KOPT-K1 (cell line): ENCODE results near the gene TTC31.
"Not testable (repeated sequence)": the region's sequence is repeated elsewhere in the genome, so short reads cannot be mapped to it uniquely, and the experiment has no call there.

Experiments used
- H3K27ac ChIP-seq: fragments of 200-600 bp; sonication (generic); 2 replicates; pipeline ENCODE4 v1.5.1; 2016; ENCODE audit warnings: antibody characterized with exemption, mild to moderate bottlenecking, low read depth, low read length; ENCODE audit not compliant: poor library complexity, severe bottlenecking
- H3K36me3 ChIP-seq: fragments of 200-600 bp; sonication (generic); 2 replicates; pipeline ENCODE4 v1.5.1; 2017; ENCODE audit warnings: antibody characterized with exemption, mild to moderate bottlenecking, low read length, moderate library complexity; ENCODE audit not compliant: insufficient read depth
- H3K9me3 ChIP-seq: fragments of 200-600 bp; sonication (generic); 2 replicates; pipeline ENCODE4 v1.5.1; 2017; ENCODE audit warnings: antibody characterized with exemption, low read length, mild to moderate bottlenecking; ENCODE audit not compliant: insufficient read depth, poor library complexity, severe bottlenecking

Gene TTC31

DNA sequence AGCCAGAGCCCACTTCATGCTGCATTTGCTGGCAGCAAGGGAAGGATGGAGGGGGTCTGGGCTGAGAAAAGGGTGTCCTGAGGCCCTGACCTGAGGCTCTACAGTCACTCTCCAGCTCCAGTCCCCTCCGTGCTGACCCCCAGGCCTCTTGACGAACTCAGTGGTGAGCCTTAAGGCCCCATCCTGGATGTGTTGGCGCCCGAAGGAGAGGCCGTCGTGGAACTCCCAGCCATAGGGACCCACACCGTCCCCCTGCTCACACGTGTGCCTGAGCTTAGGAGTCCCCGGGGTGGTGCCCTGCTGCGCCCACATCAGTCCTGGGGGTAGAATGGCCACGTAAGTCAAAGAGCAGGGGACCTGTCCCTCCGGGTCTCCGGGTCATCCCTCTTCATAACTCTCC, 18.5 kb upstream of the TTC31 start:
- peaks cover 30% of the 10 kb centered on the region for H3K36me3 ChIP-seq
- H3K27ac ChIP-seq, result peak overlapping the region; percentile 76
- H3K9me3 ChIP-seq, result no peaks in the 10 kb centered on the region

- not testable (repeated sequence) for H3K27ac ChIP-seq, H3K9me3 ChIP-seq
- peaks cover 17% of the 10 kb centered on the region for H3K36me3 ChIP-seq
These were observed 12.1 kb upstream of the TTC31 start for GRCh38 chr2:74470742-74471141.

DNA sequence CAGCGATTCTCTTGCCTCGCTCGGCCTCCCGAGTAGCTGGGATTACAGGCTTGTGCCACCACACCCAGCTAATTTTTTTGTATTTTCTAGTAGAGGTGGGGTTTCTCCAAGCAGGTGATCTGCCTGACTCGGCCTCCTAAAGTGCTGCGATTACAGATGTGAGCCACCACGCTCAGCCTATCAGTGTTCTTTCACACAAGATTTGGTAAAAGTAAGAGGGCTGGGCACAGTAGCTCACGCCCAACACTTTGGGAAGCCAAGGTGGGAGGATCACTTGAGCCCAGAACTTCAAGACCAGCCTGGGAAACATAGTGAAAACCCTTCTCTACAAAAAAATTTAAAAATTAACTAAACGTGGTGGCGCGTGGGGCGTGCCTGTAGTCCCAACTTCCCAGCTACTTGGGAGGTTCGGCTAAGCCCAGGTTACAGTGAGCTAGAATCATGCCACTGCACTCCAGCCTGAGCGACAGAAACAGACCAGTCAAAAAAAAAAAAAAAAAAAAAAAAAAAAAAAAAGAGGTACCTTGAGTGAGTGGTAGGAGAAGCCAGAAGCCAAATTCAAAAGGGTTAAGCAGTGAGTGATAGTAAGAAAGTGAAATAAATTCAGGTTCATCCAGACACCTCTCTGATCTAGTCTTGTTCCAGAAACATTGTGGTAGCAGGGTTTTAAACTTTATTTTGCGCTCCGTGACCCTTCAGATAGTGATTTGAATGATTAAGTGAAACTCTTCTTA, 11.4 kb upstream of the TTC31 start:
- H3K9me3 ChIP-seq, result no peaks in the 10 kb centered on the region
- H3K27ac ChIP-seq, result peak overlapping the region; percentile 75
- H3K36me3 ChIP-seq, result peaks cover 24% of the 10 kb centered on the region

GRCh38 chr2:74472086-74472944, 10.6 kb upstream of the TTC31 start, which contains the start of gene MRPL53:
TSS of gene MRPL53 (minus strand) at chr2:74472680. CDS start at chr2:74472660, 20 bp downstream.
- Histone ChIP-seq H3K36me3 (peaks cover 31% of the 10 kb centered on the region), H3K27ac (peak within 1 kb of the TSS; percentile 75), H3K9me3 (no peaks in the 10 kb centered on the region)

GRCh38 chr2:74472945-74473258, 10.0 kb upstream of the TTC31 start:
- Histone ChIP-seq H3K9me3 (no peaks in the 10 kb centered on the region), H3K36me3 (peaks cover 37% of the 10 kb centered on the region), H3K27ac (peak overlapping the region; percentile 75)

DNA sequence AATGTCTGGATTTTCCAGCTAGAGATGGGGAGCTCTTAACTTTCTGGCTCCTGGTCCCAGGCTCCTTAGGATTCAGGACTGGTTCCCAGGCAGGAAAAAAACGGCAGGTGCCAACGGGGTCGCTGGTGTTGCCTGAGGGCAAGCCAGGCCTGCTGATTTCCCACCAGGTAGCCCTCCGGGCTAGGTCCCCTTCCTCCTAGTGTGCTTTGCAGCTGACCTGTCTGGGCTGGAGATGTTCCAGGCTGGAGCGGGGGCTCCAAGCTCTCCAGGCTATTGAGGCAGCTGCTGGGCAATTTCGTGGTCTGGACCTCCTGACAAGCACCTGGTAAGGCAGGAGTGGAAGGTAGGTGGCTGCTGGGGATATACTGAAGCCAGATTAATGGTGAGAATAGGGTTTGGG, 8.4 kb upstream of the TTC31 start:
- Histone ChIP-seq H3K36me3 (peaks cover 46% of the 10 kb centered on the region), H3K9me3 (no peaks in the 10 kb centered on the region), H3K27ac (no peak overlapping the region)

DNA sequence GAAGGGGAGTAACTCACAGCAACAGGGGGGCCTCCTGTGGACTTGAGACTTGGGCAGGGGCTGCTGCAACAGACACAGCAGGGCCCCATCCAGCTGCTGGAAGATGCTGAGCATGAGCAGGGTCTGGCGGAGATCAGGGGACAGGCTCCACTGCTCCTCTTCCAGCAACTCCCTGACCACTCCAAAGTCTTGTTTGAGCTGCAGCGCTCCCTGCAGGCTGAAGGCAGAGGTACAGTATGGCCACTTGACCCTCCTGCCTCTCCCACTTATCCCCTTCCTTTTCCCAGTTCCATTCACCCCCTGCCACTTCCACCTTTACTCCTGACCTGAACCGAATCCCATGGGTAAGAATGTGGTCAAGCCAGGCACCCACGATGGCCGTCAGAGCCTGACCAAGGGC, 8.0 kb upstream of the TTC31 start:
- H3K36me3 ChIP-seq, result peaks cover 50% of the 10 kb centered on the region
- H3K27ac ChIP-seq, result no peak overlapping the region
- no peaks in the 10 kb centered on the region for H3K9me3 ChIP-seq

- Histone ChIP-seq H3K36me3 (peaks cover 56% of the 10 kb centered on the region), H3K27ac (peak overlapping the region; percentile 83), H3K9me3 (no peaks in the 10 kb centered on the region)
These were observed 1.4 kb upstream of the TTC31 start for GRCh38 chr2:74481431-74481830.

DNA sequence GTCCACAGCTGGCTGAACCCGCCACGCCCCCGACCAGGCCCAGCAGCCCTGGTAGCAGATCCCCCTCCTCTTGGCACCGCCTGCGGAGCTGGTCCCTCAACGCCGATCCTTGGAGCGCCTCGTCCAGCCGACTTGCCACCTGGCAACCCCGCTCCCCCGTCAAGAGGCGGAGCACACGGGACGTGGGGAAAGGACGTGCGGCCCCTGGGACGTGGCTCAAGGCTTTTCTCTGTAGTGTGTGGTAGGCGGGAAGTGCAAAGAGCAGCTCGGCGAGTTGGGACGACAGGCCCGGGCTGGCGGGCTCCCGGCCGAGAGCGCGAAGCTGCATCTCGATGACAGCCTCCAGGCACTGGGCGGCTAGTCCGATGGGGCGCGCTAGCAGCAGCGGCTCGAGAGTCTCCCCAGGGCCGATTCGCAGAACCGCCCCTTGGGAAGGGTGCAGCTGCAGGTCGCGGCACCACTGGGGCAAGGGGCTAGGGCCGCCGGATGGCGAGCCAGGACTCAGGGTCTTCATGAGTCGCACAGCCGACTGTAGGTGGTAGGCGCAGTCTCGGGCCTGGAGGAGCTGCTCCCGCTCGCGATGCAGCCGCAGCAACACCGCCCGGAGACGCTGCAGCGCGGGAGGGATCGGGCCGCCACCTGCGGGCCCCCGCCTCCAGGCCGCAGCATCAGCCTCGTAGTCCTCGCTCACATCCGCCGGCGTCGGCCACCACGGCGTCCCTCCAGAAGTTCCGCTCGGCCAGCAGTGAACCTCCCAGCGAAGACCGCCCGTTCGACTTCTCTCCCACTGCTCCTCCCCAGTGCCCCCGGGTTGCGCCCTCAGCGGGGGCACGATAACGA, 700 bp upstream of the TTC31 start:
- Histone ChIP-seq H3K36me3 (peaks cover 56% of the 10 kb centered on the region), H3K9me3 (no peaks in the 10 kb centered on the region), H3K27ac (peak overlapping the region; percentile 83)

DNA sequence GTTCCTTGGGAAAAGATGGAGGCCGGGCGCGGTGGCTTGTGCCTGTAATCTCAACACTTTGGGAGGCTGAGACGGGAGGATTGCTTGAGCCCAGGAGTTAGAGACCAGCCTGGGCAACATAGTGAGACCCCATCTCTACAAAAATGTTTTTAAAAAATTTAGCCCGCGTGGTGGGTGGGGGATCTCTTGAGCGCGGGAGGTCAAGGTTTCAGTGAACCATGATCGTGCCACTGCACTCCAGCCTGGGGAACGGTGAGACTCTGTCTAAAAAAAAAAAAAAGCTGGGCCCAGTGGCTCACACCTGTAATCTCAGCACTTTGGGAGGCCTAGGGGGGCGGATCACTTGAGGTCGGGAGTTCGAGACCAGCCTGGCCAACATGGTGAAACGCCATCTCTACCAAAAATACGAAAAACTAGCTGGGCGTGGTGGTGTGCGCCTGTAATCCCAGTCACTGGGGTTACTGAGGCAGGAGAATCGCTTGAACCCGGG, 839 bp downstream of the TTC31 start:
- H3K36me3 ChIP-seq, result peaks cover 57% of the 10 kb centered on the region
- peak overlapping the region; percentile 83 for H3K27ac ChIP-seq
- not testable (repeated sequence) for H3K9me3 ChIP-seq

- Histone ChIP-seq H3K9me3 (no peaks in the 10 kb centered on the region), H3K27ac (no peak overlapping the region), H3K36me3 (peaks cover 60% of the 10 kb centered on the region)
These were observed 3.3 kb downstream of the TTC31 start for GRCh38 chr2:74486141-74486540.

- Histone ChIP-seq H3K9me3 (no peaks in the 10 kb centered on the region), H3K36me3 (peaks cover 85% of the 10 kb centered on the region), H3K27ac (no peak overlapping the region)
These were observed 6.0 kb downstream of the TTC31 start for GRCh38 chr2:74488643-74489481.

GRCh38 chr2:74489906-74490305, 7.0 kb downstream of the TTC31 start:
- H3K36me3 ChIP-seq, result peaks cover 90% of the 10 kb centered on the region
- H3K27ac ChIP-seq, result no peak overlapping the region
- H3K9me3 ChIP-seq, result no peaks in the 10 kb centered on the region
